ENCODE data around the gene PTPRG. TPM values are rescaled to one million over a fixed set of nuclear protein-coding genes. Genes with fewer than 3 reads are reported as not detected.

The PTPRG gene
- total RNA-seq, 4 donors from 2014 or later, result 33.5 to 56.6 (median 46.9) TPM

GRCh38 chr3:61803983-61804382, 242.6 kb downstream of the PTPRG start:
- DNase-seq, result no peak
- H3K9me3 ChIP-seq, result no peaks in the 10 kb centered on the region
- H3K36me3 ChIP-seq, result peaks cover 0 to 3% (median 0%) of the 10 kb centered on the region in 3 donors
- no peak overlapping the region for H3K4me3 ChIP-seq
- peaks cover 0 to 15% (median 0%) of the 10 kb centered on the region in 4 donors for H3K4me1 ChIP-seq
- no peak overlapping the region for H3K27ac ChIP-seq
- TF ChIP-seq CTCF (IDR thresholded peaks at IDR 0.05) (no peak), POLR2A (IDR thresholded peaks at IDR 0.05) (no peak)
- H3K27me3 ChIP-seq, result no peaks in the 10 kb centered on the region

- DNase-seq, result no peak
- Histone ChIP-seq H3K36me3 (peaks cover 0 to 3% (median 0%) of the 10 kb centered on the region in 3 donors), H3K27ac (no peak overlapping the region), H3K9me3 (no peaks in the 10 kb centered on the region), H3K27me3 (no peaks in the 10 kb centered on the region), H3K4me3 (no peak overlapping the region), H3K4me1 (peaks cover 0 to 19% (median 2%) of the 10 kb centered on the region in 4 donors)
- TF ChIP-seq CTCF (IDR thresholded peaks at IDR 0.05) (no peak), POLR2A (IDR thresholded peaks at IDR 0.05) (no peak)
Observed at GRCh38 chr3:61804782-61805181, 243.4 kb downstream of the PTPRG start.

- H3K4me3 ChIP-seq, result no peak overlapping the region
- H3K9me3 ChIP-seq, result no peaks in the 10 kb centered on the region
- H3K27ac ChIP-seq, result peak overlapping the region in 1 of 4 donors; percentile 18
- TF ChIP-seq POLR2A (IDR thresholded peaks at IDR 0.05) (no peak), CTCF (IDR thresholded peaks at IDR 0.05) (no peak)
- DNase-seq, result no peak
- peaks cover 0 to 3% (median 0%) of the 10 kb centered on the region in 3 donors for H3K36me3 ChIP-seq
- H3K27me3 ChIP-seq, result no peaks in the 10 kb centered on the region
- H3K4me1 ChIP-seq, result peaks cover 0 to 27% (median 3%) of the 10 kb centered on the region in 4 donors
Observed at GRCh38 chr3:61805510-61806080, 244.2 kb downstream of the PTPRG start.

- Histone ChIP-seq H3K4me1 (peaks cover 0 to 32% (median 3%) of the 10 kb centered on the region in 4 donors), H3K36me3 (no peaks in the 10 kb centered on the region), H3K9me3 (no peaks in the 10 kb centered on the region), H3K27ac (no peak overlapping the region), H3K27me3 (no peaks in the 10 kb centered on the region), H3K4me3 (no peak overlapping the region)
- DNase-seq, result no peak
- no peak for TF ChIP-seq POLR2A (IDR thresholded peaks at IDR 0.05)
- TF ChIP-seq CTCF (IDR thresholded peaks at IDR 0.05), result no peak
Observed at GRCh38 chr3:61806810-61807209, 245.4 kb downstream of the PTPRG start.

- H3K4me3 ChIP-seq, result no peak overlapping the region
- H3K27me3 ChIP-seq, result no peaks in the 10 kb centered on the region
- H3K27ac ChIP-seq, result peak overlapping the region in 1 of 4 donors; percentile 5
- no peaks in the 10 kb centered on the region for H3K9me3 ChIP-seq
- TF ChIP-seq POLR2A (IDR thresholded peaks at IDR 0.05), result no peak
- H3K4me1 ChIP-seq, result peaks cover 0 to 32% (median 3%) of the 10 kb centered on the region in 4 donors
- DNase-seq, result no peak
- H3K36me3 ChIP-seq, result no peaks in the 10 kb centered on the region
Observed at GRCh38 chr3:61807865-61808276, 246.5 kb downstream of the PTPRG start.

- Histone ChIP-seq H3K27ac (peak overlapping the region in 1 of 4 donors; percentile 5), H3K36me3 (no peaks in the 10 kb centered on the region), H3K27me3 (no peaks in the 10 kb centered on the region), H3K9me3 (no peaks in the 10 kb centered on the region), H3K4me1 (peaks cover 0 to 32% (median 3%) of the 10 kb centered on the region in 4 donors), H3K4me3 (no peak overlapping the region)
- DNase-seq, result no peak
- TF ChIP-seq CTCF (IDR thresholded peaks at IDR 0.05) (no peak), POLR2A (IDR thresholded peaks at IDR 0.05) (no peak)
Observed at GRCh38 chr3:61808526-61808925, 247.2 kb downstream of the PTPRG start.
